Measurements from ENCODE around the gene CTBP2.

DNA sequence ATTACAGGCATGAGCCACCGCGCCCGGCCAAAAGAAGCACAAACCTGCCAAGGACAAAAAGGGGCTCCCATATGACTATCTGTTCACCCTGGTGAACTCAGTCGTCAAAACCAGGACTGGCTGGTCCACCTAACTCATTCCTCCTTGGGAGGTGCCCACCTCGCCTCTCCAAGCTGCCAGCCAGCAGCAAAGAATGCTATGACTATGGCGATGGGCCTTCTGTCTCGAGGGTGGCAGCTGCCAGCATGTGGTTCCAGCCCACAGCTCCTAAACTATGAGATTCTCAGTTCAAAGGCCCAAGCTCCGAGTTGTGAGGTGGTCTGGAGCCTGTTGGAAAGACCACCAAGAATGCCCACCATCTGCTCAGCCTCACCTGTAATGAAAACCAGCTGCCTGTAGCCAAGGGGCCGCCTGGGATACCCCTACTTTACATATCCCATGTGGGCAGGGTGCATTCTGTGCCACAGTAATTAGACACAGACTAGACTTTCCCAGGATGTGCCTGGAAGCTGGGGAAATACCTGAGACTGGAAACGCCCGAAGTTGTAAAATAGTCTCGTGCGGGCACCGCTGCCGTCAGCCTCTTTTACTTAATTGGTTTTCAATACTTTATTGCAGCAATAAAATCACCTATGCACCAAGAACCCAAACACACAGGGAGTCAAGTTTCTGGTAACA lies 147.4 kb downstream of the CTBP2 start:
- TF ChIP-seq, protein P1, sequence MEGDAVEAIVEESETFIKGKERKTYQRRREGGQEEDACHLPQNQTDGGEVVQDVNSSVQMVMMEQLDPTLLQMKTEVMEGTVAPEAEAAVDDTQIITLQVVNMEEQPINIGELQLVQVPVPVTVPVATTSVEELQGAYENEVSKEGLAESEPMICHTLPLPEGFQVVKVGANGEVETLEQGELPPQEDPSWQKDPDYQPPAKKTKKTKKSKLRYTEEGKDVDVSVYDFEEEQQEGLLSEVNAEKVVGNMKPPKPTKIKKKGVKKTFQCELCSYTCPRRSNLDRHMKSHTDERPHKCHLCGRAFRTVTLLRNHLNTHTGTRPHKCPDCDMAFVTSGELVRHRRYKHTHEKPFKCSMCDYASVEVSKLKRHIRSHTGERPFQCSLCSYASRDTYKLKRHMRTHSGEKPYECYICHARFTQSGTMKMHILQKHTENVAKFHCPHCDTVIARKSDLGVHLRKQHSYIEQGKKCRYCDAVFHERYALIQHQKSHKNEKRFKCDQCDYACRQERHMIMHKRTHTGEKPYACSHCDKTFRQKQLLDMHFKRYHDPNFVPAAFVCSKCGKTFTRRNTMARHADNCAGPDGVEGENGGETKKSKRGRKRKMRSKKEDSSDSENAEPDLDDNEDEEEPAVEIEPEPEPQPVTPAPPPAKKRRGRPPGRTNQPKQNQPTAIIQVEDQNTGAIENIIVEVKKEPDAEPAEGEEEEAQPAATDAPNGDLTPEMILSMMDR (IDR thresholded peaks at IDR 0.05), result no peak
- TF ChIP-seq EZH2 (IDR thresholded peaks at IDR 0.05), result no peak
- no peak for TF ChIP-seq EZH2phosphoT487 (IDR thresholded peaks at IDR 0.05)

Measured in neural progenitor cell (in vitro differentiated cells).